GM23338 (cell line): ENCODE data around the gene GNA15. TPM values are rescaled to one million over a fixed set of nuclear protein-coding genes. Genes with fewer than 3 reads are reported as not detected.

Experiments
- ATAC-seq: fragments of 200-7000 bp; cut with Tn5 transposase; 3 replicates; pipeline ENCODE4 v1.9.1; 2020
- DNase-seq: peaks from one replicate; pipeline ENCODE4 v3.0.0-alpha.2; 2015; ENCODE audit warnings: low spot score
- H2AFZ ChIP-seq: fragments of 200-600 bp; sonication (generic); 2 replicates; pipeline ENCODE4 v1.8.0; 2016; ENCODE audit warnings: antibody characterized with exemption, mild to moderate bottlenecking, moderate library complexity
- H3F3A ChIP-seq: fragments of 200-600 bp; sonication (generic); replicated peaks from 2 replicates; pipeline ENCODE4 v1.8.0; 2017; ENCODE audit warnings: antibody characterized with exemption, mixed run types, low read depth
- H3K27ac ChIP-seq: fragments of 200-600 bp; sonication (generic); 2 replicates; pipeline ENCODE4 v1.6.1; 2016; ENCODE audit warnings: low read depth
- H3K27me3 ChIP-seq: fragments of 200-600 bp; sonication (generic); 2 replicates; pipeline ENCODE4 v1.8.0; 2016; ENCODE audit warnings: mild to moderate bottlenecking, mixed run types, moderate library complexity; ENCODE audit not compliant: insufficient read depth
- H3K36me3 ChIP-seq: fragments of 200-600 bp; sonication (generic); 2 replicates; pipeline ENCODE4 v1.8.0; 2016; ENCODE audit warnings: mild to moderate bottlenecking; ENCODE audit not compliant: insufficient read depth
- H3K4me1 ChIP-seq: fragments of 200-600 bp; sonication (generic); 2 replicates; pipeline ENCODE4 v1.8.0; 2016; ENCODE audit warnings: mild to moderate bottlenecking, moderate library complexity; ENCODE audit not compliant: insufficient read depth
- H3K4me2 ChIP-seq: fragments of 200-600 bp; sonication (generic); 2 replicates; pipeline ENCODE4 v1.7.1; 2017; ENCODE audit warnings: mixed run types
- H3K4me3 ChIP-seq: fragments of 200-600 bp; sonication (generic); 2 replicates; pipeline ENCODE4 v1.6.1; 2016; ENCODE audit warnings: mixed run types
- H3K79me2 ChIP-seq: fragments of 200-600 bp; sonication (generic); replicated peaks from 2 replicates; pipeline ENCODE4 v1.8.0; 2017; ENCODE audit warnings: mild to moderate bottlenecking; ENCODE audit not compliant: insufficient read depth
- H3K9me2 ChIP-seq: fragments of 200-600 bp; sonication (generic); 2 replicates; pipeline ENCODE4 v1.8.0; 2017; ENCODE audit not compliant: insufficient read depth
- H4K20me1 ChIP-seq: fragments of 200-600 bp; sonication (generic); replicated peaks from 2 replicates; pipeline ENCODE4 v1.8.0; 2017; ENCODE audit warnings: mild to moderate bottlenecking; ENCODE audit not compliant: insufficient read depth
- H3K27ac Mint-ChIP-seq: 2 replicates; pipeline ENCODE4 v1.8.0; 2020; ENCODE audit warnings: inconsistent platforms, mild to moderate bottlenecking, moderate library complexity, mixed read lengths
- H3K27me3 Mint-ChIP-seq: 3 replicates; pipeline ENCODE4 v1.8.0; 2022; ENCODE audit warnings: low read depth, mild to moderate bottlenecking, moderate library complexity, mixed read lengths, inconsistent platforms; ENCODE audit not compliant: insufficient read depth, poor library complexity
- H3K36me3 Mint-ChIP-seq: 3 replicates; pipeline ENCODE4 v1.8.0; 2021; ENCODE audit warnings: low read depth, mild to moderate bottlenecking, inconsistent platforms, moderate library complexity, mixed read lengths
- H3K4me1 Mint-ChIP-seq: 3 replicates; pipeline ENCODE4 v1.8.0; 2020; ENCODE audit warnings: mild to moderate bottlenecking, inconsistent platforms, mixed read lengths
- H3K4me3 Mint-ChIP-seq: 3 replicates; pipeline ENCODE4 v1.8.0; 2021; ENCODE audit warnings: moderate library complexity, mild to moderate bottlenecking, inconsistent platforms, mixed read lengths
- H3K9me3 Mint-ChIP-seq: 3 replicates; pipeline ENCODE4 v1.8.0; 2020; ENCODE audit warnings: moderate library complexity, mild to moderate bottlenecking, inconsistent platforms, mixed read lengths
- CREB1 ChIP-seq: fragments of 250-450 bp; sonication (Bioruptor Pico); IDR thresholded peaks from 2 replicates; pipeline ENCODE4 v1.5.0; 2020; ENCODE audit warnings: low read depth, mild to moderate bottlenecking, moderate library complexity
- EZH2 ChIP-seq: fragments of 200-600 bp; sonication (generic); IDR thresholded peaks from one replicate; pipeline ENCODE4 v1.8.0; 2017; ENCODE audit warnings: antibody characterized with exemption, mild to moderate bottlenecking, low read depth; ENCODE audit not compliant: unreplicated experiment
- EZH2phosphoT487 ChIP-seq: fragments of 200-600 bp; sonication (generic); IDR thresholded peaks from one replicate; pipeline ENCODE4 v1.8.1; 2018; ENCODE audit warnings: antibody characterized with exemption; ENCODE audit not compliant: unreplicated experiment
- JUNB ChIP-seq: IDR thresholded peaks from one replicate; pipeline ENCODE4 v1.6.1; 2016; ENCODE audit warnings: antibody characterized with exemption; ENCODE audit not compliant: unreplicated experiment
- NANOG ChIP-seq: IDR thresholded peaks from 2 replicates; pipeline ENCODE4 v1.6.1; 2016; ENCODE audit warnings: antibody characterized with exemption, borderline replicate concordance
- POLR2AphosphoS5 ChIP-seq: IDR thresholded peaks from 2 replicates; pipeline ENCODE4 v1.6.1; 2016; ENCODE audit warnings: antibody characterized with exemption, low read depth
- STAT1 ChIP-seq: IDR thresholded peaks from one replicate; pipeline ENCODE4 v1.6.1; 2016; ENCODE audit warnings: antibody characterized with exemption; ENCODE audit not compliant: unreplicated experiment
- ZNF114 ChIP-seq: fragments of 250-450 bp; sonication (Bioruptor Pico); IDR thresholded peaks from 2 replicates; pipeline ENCODE4 v1.5.0; 2020; ENCODE audit warnings: mild to moderate bottlenecking, moderate library complexity
- ZNF331 ChIP-seq: fragments of 250-450 bp; sonication (Bioruptor Pico); IDR thresholded peaks from 2 replicates; pipeline ENCODE4 v1.5.0; 2020; ENCODE audit warnings: low read depth, mild to moderate bottlenecking, moderate library complexity
- polyA plus RNA-seq: library from polyadenylated mRNA; unstranded; fragments of >200 nt; fragmentation: Nextera tagmentation; extraction: Ambion mirVana; gene quantifications from 2 replicates; pipeline ENCODE4 v1.2.1, GENCODE V29; 2016
- total RNA-seq: library from RNA; depleted of rRNA; stranded (reverse); fragments of >200 nt; shearing (Covaris generic); gene quantifications from 2 replicates; pipeline ENCODE4 v1.2.3, GENCODE V29; 2014
- TF ChIP-seq, protein P1 (sequence below), 2 experiments: fragments of 200-600 bp in 1 of 2; sonication (generic) in 1 of 2; conservative IDR thresholded peaks; 2 replicates each; pipeline versions ENCODE4 v1.5.1 to v1.6.1; 2016 to 2017; ENCODE audit warnings: antibody characterized with exemption in 2 of 2, low read depth in 2 of 2, mild to moderate bottlenecking in 2 of 2, moderate library complexity in 1 of 2
- TF ChIP-seq, protein P2 (sequence below): fragments of 250-450 bp; sonication (Bioruptor Pico); IDR thresholded peaks from 2 replicates; pipeline ENCODE4 v1.5.0; 2020; ENCODE audit warnings: mild to moderate bottlenecking, moderate library complexity
- TF ChIP-seq, protein P3 (sequence below): IDR thresholded peaks from 2 replicates; pipeline ENCODE4 v1.6.1; 2016; ENCODE audit warnings: antibody characterized with exemption
- TF ChIP-seq, protein P4 (sequence below): IDR thresholded peaks from one replicate; pipeline ENCODE4 v1.6.1; 2018; ENCODE audit warnings: antibody characterized with exemption; ENCODE audit not compliant: unreplicated experiment

The GNA15 gene
- total and polyA plus RNA-seq, 2 experiments from 2014 or later: 0.14 to 0.31 TPM

DNA sequence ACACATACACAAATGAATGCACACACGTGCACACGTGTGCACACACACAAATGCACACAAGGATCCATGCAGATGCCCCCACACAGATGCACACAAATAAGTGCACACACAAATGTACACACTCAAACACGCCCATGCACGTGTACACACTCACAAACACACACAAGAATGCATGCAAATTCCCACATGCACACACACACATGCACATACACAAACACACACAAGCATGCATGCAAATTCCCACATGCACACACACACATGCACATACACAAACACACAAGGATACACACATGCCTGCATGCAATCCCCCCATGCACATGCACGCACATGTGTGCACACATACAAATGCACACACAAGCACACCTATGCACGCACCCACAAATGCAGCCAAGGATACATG lies 13.3 kb downstream of the GNA15 start:
- TF ChIP-seq JUNB: no peak
- no peak for TF ChIP-seq NANOG
- TF ChIP-seq POLR2AphosphoS5: no peak
- TF ChIP-seq CREB1 (CRISPR knock-in tag): no peak
- TF ChIP-seq EZH2: no peak
- TF ChIP-seq, protein P1, sequence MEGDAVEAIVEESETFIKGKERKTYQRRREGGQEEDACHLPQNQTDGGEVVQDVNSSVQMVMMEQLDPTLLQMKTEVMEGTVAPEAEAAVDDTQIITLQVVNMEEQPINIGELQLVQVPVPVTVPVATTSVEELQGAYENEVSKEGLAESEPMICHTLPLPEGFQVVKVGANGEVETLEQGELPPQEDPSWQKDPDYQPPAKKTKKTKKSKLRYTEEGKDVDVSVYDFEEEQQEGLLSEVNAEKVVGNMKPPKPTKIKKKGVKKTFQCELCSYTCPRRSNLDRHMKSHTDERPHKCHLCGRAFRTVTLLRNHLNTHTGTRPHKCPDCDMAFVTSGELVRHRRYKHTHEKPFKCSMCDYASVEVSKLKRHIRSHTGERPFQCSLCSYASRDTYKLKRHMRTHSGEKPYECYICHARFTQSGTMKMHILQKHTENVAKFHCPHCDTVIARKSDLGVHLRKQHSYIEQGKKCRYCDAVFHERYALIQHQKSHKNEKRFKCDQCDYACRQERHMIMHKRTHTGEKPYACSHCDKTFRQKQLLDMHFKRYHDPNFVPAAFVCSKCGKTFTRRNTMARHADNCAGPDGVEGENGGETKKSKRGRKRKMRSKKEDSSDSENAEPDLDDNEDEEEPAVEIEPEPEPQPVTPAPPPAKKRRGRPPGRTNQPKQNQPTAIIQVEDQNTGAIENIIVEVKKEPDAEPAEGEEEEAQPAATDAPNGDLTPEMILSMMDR (conservative IDR thresholded peaks at IDR 0.05; ENCODE audit: low read depth in 2 of 2): no peak
- TF ChIP-seq EZH2phosphoT487: no peak
- no peak for TF ChIP-seq ZNF114 (CRISPR knock-in tag)
- TF ChIP-seq, protein P2, sequence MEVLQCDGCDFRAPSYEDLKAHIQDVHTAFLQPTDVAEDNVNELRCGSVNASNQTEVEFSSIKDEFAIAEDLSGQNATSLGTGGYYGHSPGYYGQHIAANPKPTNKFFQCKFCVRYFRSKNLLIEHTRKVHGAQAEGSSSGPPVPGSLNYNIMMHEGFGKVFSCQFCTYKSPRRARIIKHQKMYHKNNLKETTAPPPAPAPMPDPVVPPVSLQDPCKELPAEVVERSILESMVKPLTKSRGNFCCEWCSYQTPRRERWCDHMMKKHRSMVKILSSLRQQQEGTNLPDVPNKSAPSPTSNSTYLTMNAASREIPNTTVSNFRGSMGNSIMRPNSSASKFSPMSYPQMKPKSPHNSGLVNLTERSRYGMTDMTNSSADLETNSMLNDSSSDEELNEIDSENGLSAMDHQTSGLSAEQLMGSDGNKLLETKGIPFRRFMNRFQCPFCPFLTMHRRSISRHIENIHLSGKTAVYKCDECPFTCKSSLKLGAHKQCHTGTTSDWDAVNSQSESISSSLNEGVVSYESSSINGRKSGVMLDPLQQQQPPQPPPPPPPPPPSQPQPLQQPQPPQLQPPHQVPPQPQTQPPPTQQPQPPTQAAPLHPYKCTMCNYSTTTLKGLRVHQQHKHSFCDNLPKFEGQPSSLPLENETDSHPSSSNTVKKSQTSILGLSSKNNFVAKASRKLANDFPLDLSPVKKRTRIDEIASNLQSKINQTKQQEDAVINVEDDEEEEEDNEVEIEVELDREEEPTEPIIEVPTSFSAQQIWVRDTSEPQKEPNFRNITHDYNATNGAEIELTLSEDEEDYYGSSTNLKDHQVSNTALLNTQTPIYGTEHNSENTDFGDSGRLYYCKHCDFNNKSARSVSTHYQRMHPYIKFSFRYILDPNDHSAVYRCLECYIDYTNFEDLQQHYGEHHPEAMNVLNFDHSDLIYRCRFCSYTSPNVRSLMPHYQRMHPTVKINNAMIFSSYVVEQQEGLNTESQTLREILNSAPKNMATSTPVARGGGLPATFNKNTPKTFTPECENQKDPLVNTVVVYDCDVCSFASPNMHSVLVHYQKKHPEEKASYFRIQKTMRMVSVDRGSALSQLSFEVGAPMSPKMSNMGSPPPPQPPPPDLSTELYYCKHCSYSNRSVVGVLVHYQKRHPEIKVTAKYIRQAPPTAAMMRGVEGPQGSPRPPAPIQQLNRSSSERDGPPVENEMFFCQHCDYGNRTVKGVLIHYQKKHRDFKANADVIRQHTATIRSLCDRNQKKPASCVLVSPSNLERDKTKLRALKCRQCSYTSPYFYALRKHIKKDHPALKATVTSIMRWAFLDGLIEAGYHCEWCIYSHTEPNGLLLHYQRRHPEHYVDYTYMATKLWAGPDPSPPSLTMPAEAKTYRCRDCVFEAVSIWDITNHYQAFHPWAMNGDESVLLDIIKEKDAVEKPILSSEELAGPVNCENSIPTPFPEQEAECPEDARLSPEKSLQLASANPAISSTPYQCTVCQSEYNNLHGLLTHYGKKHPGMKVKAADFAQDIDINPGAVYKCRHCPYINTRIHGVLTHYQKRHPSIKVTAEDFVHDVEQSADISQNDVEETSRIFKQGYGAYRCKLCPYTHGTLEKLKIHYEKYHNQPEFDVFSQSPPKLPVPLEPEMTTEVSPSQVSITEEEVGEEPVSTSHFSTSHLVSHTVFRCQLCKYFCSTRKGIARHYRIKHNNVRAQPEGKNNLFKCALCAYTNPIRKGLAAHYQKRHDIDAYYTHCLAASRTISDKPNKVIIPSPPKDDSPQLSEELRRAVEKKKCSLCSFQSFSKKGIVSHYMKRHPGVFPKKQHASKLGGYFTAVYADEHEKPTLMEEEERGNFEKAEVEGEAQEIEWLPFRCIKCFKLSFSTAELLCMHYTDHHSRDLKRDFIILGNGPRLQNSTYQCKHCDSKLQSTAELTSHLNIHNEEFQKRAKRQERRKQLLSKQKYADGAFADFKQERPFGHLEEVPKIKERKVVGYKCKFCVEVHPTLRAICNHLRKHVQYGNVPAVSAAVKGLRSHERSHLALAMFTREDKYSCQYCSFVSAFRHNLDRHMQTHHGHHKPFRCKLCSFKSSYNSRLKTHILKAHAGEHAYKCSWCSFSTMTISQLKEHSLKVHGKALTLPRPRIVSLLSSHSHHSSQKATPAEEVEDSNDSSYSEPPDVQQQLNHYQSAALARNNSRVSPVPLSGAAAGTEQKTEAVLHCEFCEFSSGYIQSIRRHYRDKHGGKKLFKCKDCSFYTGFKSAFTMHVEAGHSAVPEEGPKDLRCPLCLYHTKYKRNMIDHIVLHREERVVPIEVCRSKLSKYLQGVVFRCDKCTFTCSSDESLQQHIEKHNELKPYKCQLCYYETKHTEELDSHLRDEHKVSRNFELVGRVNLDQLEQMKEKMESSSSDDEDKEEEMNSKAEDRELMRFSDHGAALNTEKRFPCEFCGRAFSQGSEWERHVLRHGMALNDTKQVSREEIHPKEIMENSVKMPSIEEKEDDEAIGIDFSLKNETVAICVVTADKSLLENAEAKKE (CRISPR knock-in tag): no peak
- no peak for TF ChIP-seq ZNF331 (CRISPR knock-in tag)
- TF ChIP-seq, protein P3, sequence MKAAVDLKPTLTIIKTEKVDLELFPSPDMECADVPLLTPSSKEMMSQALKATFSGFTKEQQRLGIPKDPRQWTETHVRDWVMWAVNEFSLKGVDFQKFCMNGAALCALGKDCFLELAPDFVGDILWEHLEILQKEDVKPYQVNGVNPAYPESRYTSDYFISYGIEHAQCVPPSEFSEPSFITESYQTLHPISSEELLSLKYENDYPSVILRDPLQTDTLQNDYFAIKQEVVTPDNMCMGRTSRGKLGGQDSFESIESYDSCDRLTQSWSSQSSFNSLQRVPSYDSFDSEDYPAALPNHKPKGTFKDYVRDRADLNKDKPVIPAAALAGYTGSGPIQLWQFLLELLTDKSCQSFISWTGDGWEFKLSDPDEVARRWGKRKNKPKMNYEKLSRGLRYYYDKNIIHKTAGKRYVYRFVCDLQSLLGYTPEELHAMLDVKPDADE: no peak
- TF ChIP-seq, protein P4, sequence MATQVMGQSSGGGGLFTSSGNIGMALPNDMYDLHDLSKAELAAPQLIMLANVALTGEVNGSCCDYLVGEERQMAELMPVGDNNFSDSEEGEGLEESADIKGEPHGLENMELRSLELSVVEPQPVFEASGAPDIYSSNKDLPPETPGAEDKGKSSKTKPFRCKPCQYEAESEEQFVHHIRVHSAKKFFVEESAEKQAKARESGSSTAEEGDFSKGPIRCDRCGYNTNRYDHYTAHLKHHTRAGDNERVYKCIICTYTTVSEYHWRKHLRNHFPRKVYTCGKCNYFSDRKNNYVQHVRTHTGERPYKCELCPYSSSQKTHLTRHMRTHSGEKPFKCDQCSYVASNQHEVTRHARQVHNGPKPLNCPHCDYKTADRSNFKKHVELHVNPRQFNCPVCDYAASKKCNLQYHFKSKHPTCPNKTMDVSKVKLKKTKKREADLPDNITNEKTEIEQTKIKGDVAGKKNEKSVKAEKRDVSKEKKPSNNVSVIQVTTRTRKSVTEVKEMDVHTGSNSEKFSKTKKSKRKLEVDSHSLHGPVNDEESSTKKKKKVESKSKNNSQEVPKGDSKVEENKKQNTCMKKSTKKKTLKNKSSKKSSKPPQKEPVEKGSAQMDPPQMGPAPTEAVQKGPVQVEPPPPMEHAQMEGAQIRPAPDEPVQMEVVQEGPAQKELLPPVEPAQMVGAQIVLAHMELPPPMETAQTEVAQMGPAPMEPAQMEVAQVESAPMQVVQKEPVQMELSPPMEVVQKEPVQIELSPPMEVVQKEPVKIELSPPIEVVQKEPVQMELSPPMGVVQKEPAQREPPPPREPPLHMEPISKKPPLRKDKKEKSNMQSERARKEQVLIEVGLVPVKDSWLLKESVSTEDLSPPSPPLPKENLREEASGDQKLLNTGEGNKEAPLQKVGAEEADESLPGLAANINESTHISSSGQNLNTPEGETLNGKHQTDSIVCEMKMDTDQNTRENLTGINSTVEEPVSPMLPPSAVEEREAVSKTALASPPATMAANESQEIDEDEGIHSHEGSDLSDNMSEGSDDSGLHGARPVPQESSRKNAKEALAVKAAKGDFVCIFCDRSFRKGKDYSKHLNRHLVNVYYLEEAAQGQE: no peak
- TF ChIP-seq STAT1: no peak
- Mint-ChIP-seq H3K27me3 (peaks cover 1% of the 10 kb centered on the region), H3K9me3 (no peaks in the 10 kb centered on the region), H3K4me3 (no peak overlapping the region), H3K27ac (no peak overlapping the region), H3K4me1 (peaks cover 5% of the 10 kb centered on the region; the same call in 2 of the 3 replicates), H3K36me3 (no peaks in the 10 kb centered on the region)
- Histone ChIP-seq H3K4me3 (no peak overlapping the region), H3K9me2 (peaks cover 8% of the 10 kb centered on the region; the same call in 1 of the 2 replicates), H3K36me3 (no peaks in the 10 kb centered on the region), H2AFZ (no peak overlapping the region), H3K27me3 (no peaks in the 10 kb centered on the region), H3K79me2 (no peaks in the 10 kb centered on the region), H3K4me1 (no peaks in the 10 kb centered on the region), H4K20me1 (no peaks in the 10 kb centered on the region), H3K4me2 (no peak overlapping the region), H3K27ac (no peak overlapping the region), H3F3A (0 out of 2 replicates have a peak, but pooled peaks cover 4% of the 10 kb centered on the region)
- ATAC-seq (no peak), DNase-seq (no peak)
